K562 (cell line): ENCODE results near the gene PDE11A. TPM values are rescaled to one million over a fixed set of nuclear protein-coding genes. Genes with fewer than 3 reads are reported as not detected.

ENCODE experiments used
- ATF3 ChIP-seq, 2 experiments: fragments of 450-650 bp in 1 of 2; sonication (generic) in 1 of 2; formaldehyde crosslinking in 1 of 2; IDR thresholded peaks in 1 of 2; conservative IDR thresholded peaks in 1 of 2; 2 replicates each; pipeline versions ENCODE4 v1.6.1 to v1.8.1; 2016 to 2023; ENCODE audit warnings: mild to moderate bottlenecking in 2 of 2, moderate library complexity in 2 of 2, inconsistent platforms in 1 of 2, missing genetic modification reagents in 1 of 2
- C11orf30 ChIP-seq: fragments of 450-650 bp; IDR thresholded peaks from 2 replicates; pipeline ENCODE4 v1.6.1; 2016; ENCODE audit warnings: low read depth, mild to moderate bottlenecking
- CTBP1 ChIP-seq: fragments of 450-650 bp; IDR thresholded peaks from 2 replicates; pipeline ENCODE4 v1.6.1; 2016; ENCODE audit warnings: borderline replicate concordance
- EGR1 ChIP-seq: fragments of 450-650 bp; conservative IDR thresholded peaks from 2 replicates; pipeline ENCODE4 v1.6.1; 2017; ENCODE audit warnings: mild to moderate bottlenecking
- EP400 ChIP-seq: fragments of 450-650 bp; IDR thresholded peaks from 2 replicates; pipeline ENCODE4 v1.6.1; 2017; ENCODE audit warnings: antibody characterized with exemption, mild to moderate bottlenecking, moderate library complexity
- GTF2A2 ChIP-seq: IDR thresholded peaks from 2 replicates; pipeline ENCODE4 v1.6.1; 2016; ENCODE audit warnings: mild to moderate bottlenecking, missing genetic modification characterization, missing compliant biosample characterization
- HSF4 ChIP-seq: fragments of 250-450 bp; sonication (Bioruptor Pico); IDR thresholded peaks from 2 replicates; pipeline ENCODE4 v2.1.2; 2022; ENCODE audit warnings: mild to moderate bottlenecking, moderate library complexity, borderline replicate concordance
- MAFK ChIP-seq: IDR thresholded peaks from 2 replicates; pipeline ENCODE4 v1.6.1; 2011; ENCODE audit warnings: low read length, improper control_type of control experiment
- MEIS2 ChIP-seq: fragments of 450-650 bp; IDR thresholded peaks from 2 replicates; pipeline ENCODE4 v1.6.1; 2014; ENCODE audit warnings: mild to moderate bottlenecking; ENCODE audit not compliant: partially characterized antibody
- NCOR1 ChIP-seq: fragments of 450-650 bp; IDR thresholded peaks from 2 replicates; pipeline ENCODE4 v1.6.1; 2016; ENCODE audit warnings: mild to moderate bottlenecking, moderate library complexity
- NFE2 ChIP-seq: IDR thresholded peaks from 2 replicates; pipeline ENCODE4 v1.6.1; 2014; ENCODE audit warnings: antibody characterized with exemption, low read depth
- RBM25 ChIP-seq: fragments of 200-400 bp; formaldehyde crosslinking; IDR thresholded peaks from 2 replicates; pipeline ENCODE4 v1.6.1; 2018; ENCODE audit warnings: low read length, low read depth, moderate library complexity; ENCODE audit not compliant: severe bottlenecking
- SREBF1 ChIP-seq: fragments of 150-350 bp; IDR thresholded peaks from 2 replicates; pipeline ENCODE4 v1.6.1; 2014; ENCODE audit warnings: antibody characterized with exemption, low read depth, low read length, borderline replicate concordance
- TOE1 ChIP-seq, 2 experiments: fragments of 450-650 bp in 1 of 2; sonication (generic) in 1 of 2; formaldehyde crosslinking in 1 of 2; IDR thresholded peaks; 2 replicates each; pipeline versions ENCODE4 v1.7.1 to v1.8.0; 2016 to 2022; ENCODE audit warnings: borderline replicate concordance in 2 of 2, mild to moderate bottlenecking in 2 of 2, antibody characterized with exemption in 1 of 2, inconsistent platforms in 1 of 2, low read depth in 1 of 2, missing genetic modification reagents in 1 of 2, moderate library complexity in 1 of 2
- TRIM28 ChIP-seq: fragments of 450-650 bp; IDR thresholded peaks from 2 replicates; pipeline ENCODE4 v1.6.1; 2017
- XRCC3 ChIP-seq: fragments of 450-650 bp; IDR thresholded peaks from 2 replicates; pipeline ENCODE4 v1.6.1; 2017; ENCODE audit warnings: mild to moderate bottlenecking, moderate library complexity
- ZEB2 ChIP-seq: fragments of 450-650 bp; IDR thresholded peaks from 2 replicates; pipeline ENCODE4 v1.6.1; 2016
- ZNF197 ChIP-seq: fragments of 200-800 bp; sonication (Bioruptor generic); IDR thresholded peaks from 2 replicates; pipeline ENCODE4 v1.6.1; 2016; ENCODE audit warnings: low read depth, missing genetic modification characterization, missing compliant biosample characterization
- ZNF280A ChIP-seq: fragments of 450-650 bp; IDR thresholded peaks from 2 replicates; pipeline ENCODE4 v1.6.1; 2018; ENCODE audit warnings: mild to moderate bottlenecking, low read depth; ENCODE audit not compliant: partially characterized antibody
- ZNF316 ChIP-seq: fragments of 450-650 bp; IDR thresholded peaks from 2 replicates; pipeline ENCODE4 v1.6.1; 2016
- polyA plus RNA-seq, 8 experiments: library from polyadenylated mRNA; depleted of rRNA in 4 of 8; stranded (reverse) in 5 of 8; unstranded in 3 of 8; fragments of >200 nt; fragmentation: Nextera tagmentation in 2 of 8; fragmentation: Illumina TruSeq in 1 of 8; extraction: Ambion mirVana in 2 of 8; extraction: Trizol in 1 of 8; gene quantifications; 2 replicates each; pipeline versions ENCODE4 v1.2.1 to v1.2.3, GENCODE V29; 2011 to 2014; ENCODE audit warnings: inconsistent platforms in 1 of 8, missing spikeins in 1 of 8
- total RNA-seq, 7 experiments: library from RNA; depleted of rRNA in 6 of 7; stranded (reverse); fragments of >200 nt in 6 of 7; fragmentation: Illumina TruSeq in 2 of 7; extraction: Trizol in 2 of 7; gene quantifications; 2 replicates each; pipeline versions ENCODE4 v1.2.1 to v1.2.3, GENCODE V29; 2011 to 2021; ENCODE audit warnings: low replicate concordance in 1 of 7
- TF ChIP-seq, protein P1 (sequence below): fragments of 450-650 bp; formaldehyde crosslinking; IDR thresholded peaks from 2 replicates; pipeline ENCODE4 v1.4.0; 2020; ENCODE audit warnings: mild to moderate bottlenecking, moderate library complexity
- TF ChIP-seq, protein P2 (sequence below): fragments of 200-800 bp; sonication (Bioruptor generic); IDR thresholded peaks from 2 replicates; pipeline ENCODE4 v1.6.1; 2017; ENCODE audit warnings: missing genetic modification characterization, missing compliant biosample characterization
- TF ChIP-seq, protein P3 (sequence below), 2 experiments: fragments of 450-650 bp; IDR thresholded peaks; 2 replicates each; pipeline ENCODE4 v1.6.1; 2016

PDE11A gene
- total and polyA plus RNA-seq, 9 of the 15 experiments (the other 6 are each of a cell fraction or from before 2014, with no cell fraction given), result 3.2 to 22.1 (median 5.7) TPM

GRCh38 chr2:177666408-177666807 lies 406.2 kb downstream of the PDE11A start (continued):
- TF ChIP-seq SREBF1 (no peak), CTBP1 (peak; percentile 76), NFE2 (peak; percentile 88), MEIS2 (peak; percentile 25), TRIM28 (0 out of 2 replicates have a peak, but pooled peaks have one; percentile 46), EP400 (0 out of 2 replicates have a peak, but pooled peaks have one; percentile 14), NCOR1 (0 out of 2 replicates have a peak, but pooled peaks have one; percentile 17), ZNF316 (peak; percentile 56; the same call in 1 of the 2 replicates), ZEB2 (0 out of 2 replicates have a peak, but pooled peaks have one; percentile 26), ZNF280A (no peak), MAFK (peak; percentile 53; the same call in 1 of the 2 replicates), ATF3 (IDR thresholded peaks at IDR 0.05) (peak; percentile 70), ATF3 (CRISPR knock-in tag; conservative IDR thresholded peaks at IDR 0.05) (no peak), HSF4 (CRISPR knock-in tag) (no peak), RBM25 (no peak), TOE1 (IDR thresholded peaks at IDR 0.05; ENCODE audit: borderline replicate concordance) (no peak), TOE1 (CRISPR knock-in tag; IDR thresholded peaks at IDR 0.05; ENCODE audit: borderline replicate concordance, low read depth) (no peak), C11orf30 (peak; percentile 57; the same call in 1 of the 2 replicates), ZNF197 (CRISPR knock-in tag) (no peak), GTF2A2 (tag) (no peak), XRCC3 (no peak), EGR1 (no peak)
- TF ChIP-seq, protein P1, sequence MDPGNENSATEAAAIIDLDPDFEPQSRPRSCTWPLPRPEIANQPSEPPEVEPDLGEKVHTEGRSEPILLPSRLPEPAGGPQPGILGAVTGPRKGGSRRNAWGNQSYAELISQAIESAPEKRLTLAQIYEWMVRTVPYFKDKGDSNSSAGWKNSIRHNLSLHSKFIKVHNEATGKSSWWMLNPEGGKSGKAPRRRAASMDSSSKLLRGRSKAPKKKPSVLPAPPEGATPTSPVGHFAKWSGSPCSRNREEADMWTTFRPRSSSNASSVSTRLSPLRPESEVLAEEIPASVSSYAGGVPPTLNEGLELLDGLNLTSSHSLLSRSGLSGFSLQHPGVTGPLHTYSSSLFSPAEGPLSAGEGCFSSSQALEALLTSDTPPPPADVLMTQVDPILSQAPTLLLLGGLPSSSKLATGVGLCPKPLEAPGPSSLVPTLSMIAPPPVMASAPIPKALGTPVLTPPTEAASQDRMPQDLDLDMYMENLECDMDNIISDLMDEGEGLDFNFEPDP (CRISPR knock-in tag), result no peak
- TF ChIP-seq, protein P2, sequence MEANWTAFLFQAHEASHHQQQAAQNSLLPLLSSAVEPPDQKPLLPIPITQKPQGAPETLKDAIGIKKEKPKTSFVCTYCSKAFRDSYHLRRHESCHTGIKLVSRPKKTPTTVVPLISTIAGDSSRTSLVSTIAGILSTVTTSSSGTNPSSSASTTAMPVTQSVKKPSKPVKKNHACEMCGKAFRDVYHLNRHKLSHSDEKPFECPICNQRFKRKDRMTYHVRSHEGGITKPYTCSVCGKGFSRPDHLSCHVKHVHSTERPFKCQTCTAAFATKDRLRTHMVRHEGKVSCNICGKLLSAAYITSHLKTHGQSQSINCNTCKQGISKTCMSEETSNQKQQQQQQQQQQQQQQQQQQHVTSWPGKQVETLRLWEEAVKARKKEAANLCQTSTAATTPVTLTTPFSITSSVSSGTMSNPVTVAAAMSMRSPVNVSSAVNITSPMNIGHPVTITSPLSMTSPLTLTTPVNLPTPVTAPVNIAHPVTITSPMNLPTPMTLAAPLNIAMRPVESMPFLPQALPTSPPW (CRISPR knock-in tag), result no peak
- TF ChIP-seq, protein P3, sequence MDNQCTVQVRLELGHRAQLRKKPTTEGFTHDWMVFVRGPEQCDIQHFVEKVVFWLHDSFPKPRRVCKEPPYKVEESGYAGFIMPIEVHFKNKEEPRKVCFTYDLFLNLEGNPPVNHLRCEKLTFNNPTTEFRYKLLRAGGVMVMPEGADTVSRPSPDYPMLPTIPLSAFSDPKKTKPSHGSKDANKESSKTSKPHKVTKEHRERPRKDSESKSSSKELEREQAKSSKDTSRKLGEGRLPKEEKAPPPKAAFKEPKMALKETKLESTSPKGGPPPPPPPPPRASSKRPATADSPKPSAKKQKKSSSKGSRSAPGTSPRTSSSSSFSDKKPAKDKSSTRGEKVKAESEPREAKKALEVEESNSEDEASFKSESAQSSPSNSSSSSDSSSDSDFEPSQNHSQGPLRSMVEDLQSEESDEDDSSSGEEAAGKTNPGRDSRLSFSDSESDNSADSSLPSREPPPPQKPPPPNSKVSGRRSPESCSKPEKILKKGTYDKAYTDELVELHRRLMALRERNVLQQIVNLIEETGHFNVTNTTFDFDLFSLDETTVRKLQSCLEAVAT (IDR thresholded peaks at IDR 0.05), result peak in 1 of 2 experiments; percentile 73; a peak in 2 of 4 replicates
